ENCODE measurements around the gene SLC45A2. TPM values are rescaled to one million over a fixed set of nuclear protein-coding genes. Genes with fewer than 3 reads are reported as not detected.
A peak's percentile ranks its signal among the peaks of the same experiment; 100 is the strongest.

The SLC45A2 gene
- total and polyA plus RNA-seq, 9 of the 15 experiments (the other 6 are each of a cell fraction or from before 2014, with no cell fraction given), result 0.03 to 0.29 (median 0.14) TPM; not detected in 4

- TF ChIP-seq TGIF2 (CRISPR knock-in tag; IDR thresholded peaks at IDR 0.05) (peak; percentile 95; the same call in 1 of the 2 replicates), MTA1 (IDR thresholded peaks at IDR 0.05; ENCODE audit: borderline replicate concordance) (no peak), HNRNPK (IDR thresholded peaks at IDR 0.05; ENCODE audit: low read depth, low read length, poor library complexity, severe bottlenecking) (no peak), MCM7 (IDR thresholded peaks at IDR 0.05) (no peak), CCAR2 (IDR thresholded peaks at IDR 0.05; ENCODE audit: low read depth, low read length) (no peak), SRF (CRISPR knock-in tag; IDR thresholded peaks at IDR 0.05) (no peak), FOXJ3 (CRISPR knock-in tag; IDR thresholded peaks at IDR 0.05) (no peak), FIP1L1 (IDR thresholded peaks at IDR 0.05; ENCODE audit: low read depth, low read length, poor library complexity, severe bottlenecking) (peak; percentile 88), NR3C1 (CRISPR knock-in tag; IDR thresholded peaks at IDR 0.05) (no peak), ESRRB (CRISPR knock-in tag; IDR thresholded peaks at IDR 0.05; ENCODE audit: borderline replicate concordance) (no peak), ARNT (IDR thresholded peaks at IDR 0.05) (no peak), MAX (CRISPR knock-in tag; IDR thresholded peaks at IDR 0.05) (peak; percentile 83), FOS (IDR thresholded peaks at IDR 0.05; ENCODE audit: extremely low read depth, insufficient read length) (no peak), ZNF79 (CRISPR knock-in tag; IDR thresholded peaks at IDR 0.05; ENCODE audit: low read depth) (no peak), CHD1 (IDR thresholded peaks at IDR 0.05; ENCODE audit: low read length) (peak; percentile 53), ELK3 (CRISPR knock-in tag; IDR thresholded peaks at IDR 0.05) (no peak), HMG20B (CRISPR knock-in tag; IDR thresholded peaks at IDR 0.05) (no peak; the same call in 1 of the 2 replicates)
- TF ChIP-seq, protein P1, sequence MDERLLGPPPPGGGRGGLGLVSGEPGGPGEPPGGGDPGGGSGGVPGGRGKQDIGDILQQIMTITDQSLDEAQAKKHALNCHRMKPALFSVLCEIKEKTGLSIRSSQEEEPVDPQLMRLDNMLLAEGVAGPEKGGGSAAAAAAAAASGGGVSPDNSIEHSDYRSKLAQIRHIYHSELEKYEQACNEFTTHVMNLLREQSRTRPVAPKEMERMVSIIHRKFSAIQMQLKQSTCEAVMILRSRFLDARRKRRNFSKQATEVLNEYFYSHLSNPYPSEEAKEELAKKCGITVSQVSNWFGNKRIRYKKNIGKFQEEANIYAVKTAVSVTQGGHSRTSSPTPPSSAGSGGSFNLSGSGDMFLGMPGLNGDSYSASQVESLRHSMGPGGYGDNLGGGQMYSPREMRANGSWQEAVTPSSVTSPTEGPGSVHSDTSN (CRISPR knock-in tag; IDR thresholded peaks at IDR 0.05; ENCODE audit: low read depth), result no peak
- TF ChIP-seq, protein P1 (tag; conservative IDR thresholded peaks at IDR 0.05; ENCODE audit: low read depth), result no peak
- TF ChIP-seq, protein P2, sequence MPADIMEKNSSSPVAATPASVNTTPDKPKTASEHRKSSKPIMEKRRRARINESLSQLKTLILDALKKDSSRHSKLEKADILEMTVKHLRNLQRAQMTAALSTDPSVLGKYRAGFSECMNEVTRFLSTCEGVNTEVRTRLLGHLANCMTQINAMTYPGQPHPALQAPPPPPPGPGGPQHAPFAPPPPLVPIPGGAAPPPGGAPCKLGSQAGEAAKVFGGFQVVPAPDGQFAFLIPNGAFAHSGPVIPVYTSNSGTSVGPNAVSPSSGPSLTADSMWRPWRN (IDR thresholded peaks at IDR 0.05; ENCODE audit: low read depth), result peak; percentile 62; the same call in 1 of the 2 replicates
- TF ChIP-seq, protein P3, sequence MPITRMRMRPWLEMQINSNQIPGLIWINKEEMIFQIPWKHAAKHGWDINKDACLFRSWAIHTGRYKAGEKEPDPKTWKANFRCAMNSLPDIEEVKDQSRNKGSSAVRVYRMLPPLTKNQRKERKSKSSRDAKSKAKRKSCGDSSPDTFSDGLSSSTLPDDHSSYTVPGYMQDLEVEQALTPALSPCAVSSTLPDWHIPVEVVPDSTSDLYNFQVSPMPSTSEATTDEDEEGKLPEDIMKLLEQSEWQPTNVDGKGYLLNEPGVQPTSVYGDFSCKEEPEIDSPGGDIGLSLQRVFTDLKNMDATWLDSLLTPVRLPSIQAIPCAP (CRISPR knock-in tag; IDR thresholded peaks at IDR 0.05; ENCODE audit: borderline replicate concordance), result no peak
Measured at GRCh38 chr5:34007621-34008600, 23.4 kb upstream of the SLC45A2 start, which contains the start of gene AMACR (continued).

Measured in K562 (cell line).